Measurements from ENCODE around the gene MYORG.

Gene MYORG

DNA sequence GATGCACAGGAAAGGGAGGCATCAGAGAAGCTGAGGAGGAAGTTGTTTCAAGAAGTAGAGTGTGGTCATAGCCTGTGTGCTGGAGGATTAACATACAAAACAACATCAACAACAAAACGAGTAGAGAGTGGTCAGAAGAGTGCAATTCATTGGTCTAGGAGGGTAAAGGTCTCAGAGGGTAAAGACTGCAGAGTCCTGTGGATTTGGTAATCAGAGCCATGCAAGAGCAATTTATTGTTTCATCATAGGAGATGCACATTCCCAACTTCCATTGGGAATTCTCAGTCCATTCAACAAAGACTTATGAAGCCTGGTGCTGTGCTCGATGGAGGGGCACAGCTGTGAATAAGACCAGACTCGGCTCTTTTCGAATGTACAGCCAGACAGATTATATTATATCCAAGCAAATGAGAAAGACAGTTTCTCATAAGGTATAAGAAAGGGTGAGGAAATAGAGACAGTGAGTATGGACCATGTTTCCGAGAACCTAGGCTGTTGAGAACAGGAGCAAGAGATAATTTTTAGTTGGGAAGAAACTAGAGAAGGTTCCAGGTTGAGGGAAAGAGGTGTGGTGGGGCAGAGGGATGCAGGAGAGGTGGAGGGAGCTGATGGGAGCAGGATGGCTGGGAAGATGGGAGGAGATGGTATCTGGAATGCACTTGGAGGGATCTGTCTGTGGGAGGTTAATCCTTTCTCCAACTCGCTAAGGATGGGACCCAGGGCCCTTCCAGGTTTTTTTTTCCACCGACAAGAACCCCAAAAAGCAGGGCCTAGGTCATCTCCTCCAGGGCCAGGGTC lies 7.9 kb upstream of the MYORG start:
- H3F3A ChIP-seq (ENCODE audit: insufficient read depth, low read length) = no peaks in the 10 kb centered on the region
- no peaks in the 10 kb centered on the region for H3K79me2 ChIP-seq (ENCODE audit: low read length)
- H3K4me2 ChIP-seq (ENCODE audit: low read depth, low read length) = no peak overlapping the region
- no peaks in the 10 kb centered on the region for H3K9me3 ChIP-seq (replicated peaks; ENCODE audit: insufficient read depth, low read length)
- H3K27ac ChIP-seq (ENCODE audit: low read length) = no peak overlapping the region
- H3K36me3 ChIP-seq (replicated peaks; ENCODE audit: insufficient read depth, low read length) = no peaks in the 10 kb centered on the region
- TF ChIP-seq EZH2 (optimal IDR thresholded peaks at IDR 0.05; ENCODE audit: low read depth, low read length) (no peak), CTCF (IDR thresholded peaks at IDR 0.05; ENCODE audit: low read length) (no peak), EZH2phosphoT487 (IDR thresholded peaks at IDR 0.05; ENCODE audit: low read length) (no peak)
- no peaks in the 10 kb centered on the region for H4K20me1 ChIP-seq (ENCODE audit: insufficient read depth, low read length)
- H3K4me1 ChIP-seq (ENCODE audit: low read length) = peaks cover 14% of the 10 kb centered on the region
- H3K4me3 ChIP-seq (ENCODE audit: low read length) = no peak overlapping the region
- H2AFZ ChIP-seq (ENCODE audit: low read length) = no peak overlapping the region
- DNase-seq = no peak
- no peaks in the 10 kb centered on the region for H3K9me2 ChIP-seq (replicated peaks; ENCODE audit: insufficient read depth, low read length)
- H3K9ac ChIP-seq (ENCODE audit: low read length) = no peak overlapping the region
- H3K27me3 ChIP-seq (replicated peaks; ENCODE audit: insufficient read depth, low read length) = no peaks in the 10 kb centered on the region

GRCh38 chr9:34383904-34384303 lies 7.2 kb upstream of the MYORG start:
- H3K4me2 ChIP-seq (ENCODE audit: low read depth, low read length) = no peak overlapping the region

GRCh38 chr9:34382879-34383278 lies 6.2 kb upstream of the MYORG start:
- DNase-seq = no peak
- H3K36me3 ChIP-seq (replicated peaks; ENCODE audit: insufficient read depth, low read length) = no peaks in the 10 kb centered on the region
- H3K9ac ChIP-seq (ENCODE audit: low read length) = no peak overlapping the region
- peaks cover 14% of the 10 kb centered on the region for H3K4me1 ChIP-seq (ENCODE audit: low read length)
- H3F3A ChIP-seq (ENCODE audit: insufficient read depth, low read length) = no peaks in the 10 kb centered on the region
- H3K79me2 ChIP-seq (ENCODE audit: low read length) = no peaks in the 10 kb centered on the region
- no peaks in the 10 kb centered on the region for H3K27me3 ChIP-seq (replicated peaks; ENCODE audit: insufficient read depth, low read length)
- H2AFZ ChIP-seq (ENCODE audit: low read length) = no peak overlapping the region
- no peak overlapping the region for H3K4me3 ChIP-seq (ENCODE audit: low read length)
- H4K20me1 ChIP-seq (ENCODE audit: insufficient read depth, low read length) = no peaks in the 10 kb centered on the region
- no peaks in the 10 kb centered on the region for H3K9me3 ChIP-seq (replicated peaks; ENCODE audit: insufficient read depth, low read length)
- TF ChIP-seq CTCF (IDR thresholded peaks at IDR 0.05; ENCODE audit: low read length) = no peak
- no peak for TF ChIP-seq EZH2phosphoT487 (IDR thresholded peaks at IDR 0.05; ENCODE audit: low read length)
- H3K9me2 ChIP-seq (replicated peaks; ENCODE audit: insufficient read depth, low read length) = no peaks in the 10 kb centered on the region
- no peak overlapping the region for H3K27ac ChIP-seq (ENCODE audit: low read length)
- no peak overlapping the region for H3K4me2 ChIP-seq (ENCODE audit: low read depth, low read length)

More at GRCh38 chr9:34383904-34384303, 7.2 kb upstream of the MYORG start:
- Histone ChIP-seq H3K9me2 (replicated peaks; ENCODE audit: insufficient read depth, low read length) (no peaks in the 10 kb centered on the region), H3K27ac (ENCODE audit: low read length) (no peak overlapping the region), H3K27me3 (replicated peaks; ENCODE audit: insufficient read depth, low read length) (no peaks in the 10 kb centered on the region), H3K9me3 (replicated peaks; ENCODE audit: insufficient read depth, low read length) (no peaks in the 10 kb centered on the region), H4K20me1 (ENCODE audit: insufficient read depth, low read length) (no peaks in the 10 kb centered on the region), H3K9ac (ENCODE audit: low read length) (no peak overlapping the region), H3K79me2 (ENCODE audit: low read length) (no peaks in the 10 kb centered on the region), H3K36me3 (replicated peaks; ENCODE audit: insufficient read depth, low read length) (no peaks in the 10 kb centered on the region), H3F3A (ENCODE audit: insufficient read depth, low read length) (no peaks in the 10 kb centered on the region), H3K4me1 (ENCODE audit: low read length) (peaks cover 14% of the 10 kb centered on the region), H2AFZ (ENCODE audit: low read length) (no peak overlapping the region), H3K4me3 (ENCODE audit: low read length) (no peak overlapping the region)
- no peak for DNase-seq
- no peak for TF ChIP-seq EZH2phosphoT487 (IDR thresholded peaks at IDR 0.05; ENCODE audit: low read length)
- no peak for TF ChIP-seq CTCF (IDR thresholded peaks at IDR 0.05; ENCODE audit: low read length)
- no peak for TF ChIP-seq EZH2 (optimal IDR thresholded peaks at IDR 0.05; ENCODE audit: low read depth, low read length)

All from MM.1S (cell line).